ENCODE results near the gene PLA2G4A.

GRCh38 chr1:186798960-186799688, 29.6 kb upstream of the PLA2G4A start:
- TF ChIP-seq CTCF (IDR thresholded peaks at IDR 0.05) (no peak), POLR2A (IDR thresholded peaks at IDR 0.05) (no peak)
